IMR-90 (cell line): Measurements from ENCODE around the gene CCT3. TPM values are rescaled to one million over a fixed set of nuclear protein-coding genes. Genes with fewer than 3 reads are reported as not detected.

Experiments
- ATAC-seq: fragments of 200-7000 bp; cut with Tn5 transposase; 2 replicates; pipeline ENCODE4 v1.9.1; 2020; ENCODE audit warnings: low read depth, mild to moderate bottlenecking, moderate library complexity
- BruUV-seq: library from RNA; stranded (reverse); fragments of 400-500 nt; replicated peaks from 2 replicates; lab custom pipeline; 2021; lab: Mats Ljungman, UMichigan
- CTCF ChIA-PET: fragments of 300-600 bp; formaldehyde crosslinking; extraction: SDS; loops from one replicate; lab custom pipeline; 2021; ENCODE audit warnings: antibody characterized with exemption; lab: Yijun Ruan, JAX
- POLR2A ChIA-PET: fragments of 300-600 bp; sonication (Branson Sonifier 250); formaldehyde crosslinking; loops from one replicate; lab custom pipeline; 2022; ENCODE audit warnings: antibody characterized with exemption; ENCODE audit not compliant: unreplicated experiment; lab: Charles Lee
- DNase-seq: peaks from one replicate; pipeline ENCODE4 v3.0.0; 2013
- H2AFZ ChIP-seq: replicated peaks from 2 replicates; pipeline ENCODE3; 2013; ENCODE audit warnings: low read length, mild to moderate bottlenecking; ENCODE audit not compliant: poor library complexity
- H2AK5ac ChIP-seq: 2 replicates; pipeline ENCODE4 v1.6.1; 2013; ENCODE audit warnings: low read depth, low read length, inconsistent platforms
- H2AK9ac ChIP-seq: replicated peaks from 2 replicates; pipeline ENCODE3; 2013; ENCODE audit warnings: mild to moderate bottlenecking, low read depth, low read length, moderate library complexity; ENCODE audit not compliant: poor library complexity
- H2BK120ac ChIP-seq: 2 replicates; pipeline ENCODE4 v1.6.1; 2013; ENCODE audit warnings: low read depth, low read length, inconsistent platforms
- H2BK15ac ChIP-seq: 3 replicates; pipeline ENCODE4 v1.6.1; 2013; ENCODE audit warnings: low read depth, low read length, inconsistent platforms
- H2BK20ac ChIP-seq: 2 replicates; pipeline ENCODE4 v1.6.1; 2013; ENCODE audit warnings: low read depth, mild to moderate bottlenecking, inconsistent platforms, low read length, moderate library complexity
- H2BK5ac ChIP-seq: 2 replicates; pipeline ENCODE4 v1.6.1; 2013; ENCODE audit warnings: mild to moderate bottlenecking, low read depth, low read length, inconsistent platforms; ENCODE audit not compliant: poor library complexity, severe bottlenecking
- H3K14ac ChIP-seq: replicated peaks from 2 replicates; pipeline ENCODE4 v1.6.1; 2013; ENCODE audit warnings: low read depth, low read length, inconsistent platforms
- H3K18ac ChIP-seq: 2 replicates; pipeline ENCODE4 v1.6.1; 2013; ENCODE audit warnings: low read depth, low read length, control low read depth
- H3K23ac ChIP-seq: 2 replicates; pipeline ENCODE4 v1.6.1; 2013; ENCODE audit warnings: low read depth, low read length, inconsistent platforms
- H3K27ac ChIP-seq: 2 replicates; pipeline ENCODE4 v1.5.1; 2013; ENCODE audit warnings: mild to moderate bottlenecking, control low read depth, low read length; ENCODE audit not compliant: insufficient read depth
- H3K27me3 ChIP-seq: 2 replicates; pipeline ENCODE4 v1.6.1; 2013; ENCODE audit warnings: low read length; ENCODE audit not compliant: control insufficient read depth, insufficient read depth
- H3K36me3 ChIP-seq: 2 replicates; pipeline ENCODE4 v1.6.1; 2013; ENCODE audit warnings: low read length, mixed read lengths; ENCODE audit not compliant: control insufficient read depth, insufficient read depth
- H3K4ac ChIP-seq: 2 replicates; pipeline ENCODE4 v1.6.1; 2013; ENCODE audit warnings: low read depth, low read length, inconsistent platforms
- H3K4me1 ChIP-seq: 2 replicates; pipeline ENCODE4 v1.6.1; 2013; ENCODE audit warnings: low read length, mixed read lengths; ENCODE audit not compliant: control insufficient read depth, insufficient read depth
- H3K4me2 ChIP-seq: 2 replicates; pipeline ENCODE4 v1.6.1; 2013; ENCODE audit warnings: low read depth, mild to moderate bottlenecking, control low read depth, low read length, moderate library complexity
- H3K4me3 ChIP-seq: 2 replicates; pipeline ENCODE4 v1.5.1; 2013; ENCODE audit warnings: low read depth, mild to moderate bottlenecking, control low read depth, low read length, moderate library complexity; ENCODE audit not compliant: insufficient read depth
- H3K56ac ChIP-seq: 2 replicates; pipeline ENCODE4 v1.6.1; 2013; ENCODE audit warnings: low read length, inconsistent platforms; ENCODE audit not compliant: insufficient read depth; ENCODE audit errors: extremely low read depth
- H3K79me1 ChIP-seq, 2 experiments: 2 replicates each; pipeline ENCODE4 v1.6.1; 2013; ENCODE audit warnings: low read length in 2 of 2, inconsistent platforms in 1 of 2, low read depth in 1 of 2
- H3K9ac ChIP-seq: 2 replicates; pipeline ENCODE4 v1.6.1; 2013; ENCODE audit warnings: low read depth, low read length, control low read depth
- H3K9me1 ChIP-seq: 2 replicates; pipeline ENCODE4 v1.6.1; 2013; ENCODE audit warnings: low read length, inconsistent platforms; ENCODE audit not compliant: insufficient read depth
- H3K9me3 ChIP-seq: 2 replicates; pipeline ENCODE4 v1.6.1; 2013; ENCODE audit warnings: low read length; ENCODE audit not compliant: control insufficient read depth, insufficient read depth
- H4K20me1 ChIP-seq: 2 replicates; pipeline ENCODE4 v1.6.1; 2013; ENCODE audit warnings: low read length, inconsistent platforms; ENCODE audit not compliant: insufficient read depth
- H4K5ac ChIP-seq: 2 replicates; pipeline ENCODE4 v1.6.1; 2013; ENCODE audit warnings: mild to moderate bottlenecking, low read depth, low read length, control low read depth
- H4K8ac ChIP-seq, 2 experiments: 2 replicates each; pipeline ENCODE4 v1.6.1; 2013; ENCODE audit warnings: low read depth in 2 of 2, low read length in 2 of 2, control low read depth in 1 of 2, inconsistent platforms in 1 of 2
- H4K91ac ChIP-seq: 2 replicates; pipeline ENCODE4 v1.6.1; 2013; ENCODE audit warnings: low read depth, low read length, inconsistent platforms; ENCODE audit not compliant: insufficient read depth
- BHLHE40 ChIP-seq: fragments of 150-350 bp; IDR thresholded peaks from 2 replicates; pipeline ENCODE4 v1.6.1; 2016; ENCODE audit warnings: mild to moderate bottlenecking, low read depth, low read length
- MAFK ChIP-seq: IDR thresholded peaks from 2 replicates; pipeline ENCODE4 v1.6.1; 2012; ENCODE audit warnings: low read depth, low read length, improper control_type of control experiment
- MAZ ChIP-seq: IDR thresholded peaks from 2 replicates; pipeline ENCODE4 v1.6.1; 2012; ENCODE audit warnings: low read depth, mild to moderate bottlenecking, low read length, improper control_type of control experiment, moderate library complexity, borderline replicate concordance
- MXI1 ChIP-seq: IDR thresholded peaks from 2 replicates; pipeline ENCODE4 v1.6.1; 2012; ENCODE audit warnings: low read depth, mild to moderate bottlenecking, low read length, moderate library complexity, borderline replicate concordance
- RAD21 ChIP-seq: IDR thresholded peaks from 2 replicates; pipeline ENCODE4 v1.6.1; 2012; ENCODE audit warnings: low read length, improper control_type of control experiment
- RCOR1 ChIP-seq: IDR thresholded peaks from 2 replicates; pipeline ENCODE4 v1.6.1; 2012; ENCODE audit warnings: mild to moderate bottlenecking, low read length, improper control_type of control experiment; ENCODE audit not compliant: insufficient replicate concordance
- RFX5 ChIP-seq: IDR thresholded peaks from 2 replicates; pipeline ENCODE4 v1.8.0; 2012; ENCODE audit warnings: low read depth, mild to moderate bottlenecking, low read length, moderate library complexity
- SMC3 ChIP-seq: fragments of 150-350 bp; IDR thresholded peaks from 2 replicates; pipeline ENCODE4 v1.6.1; 2016; ENCODE audit warnings: low read depth, mild to moderate bottlenecking, antibody characterized with exemption, low read length, moderate library complexity
- WGBS, 2 experiments: methylation state at CpG; one replicate each; pipeline versions ENCODE4 v1.1.5 to v1.1.7; 2013; ENCODE audit warnings: missing lambda C conversion rate in 2 of 2; ENCODE audit not compliant: insufficient read length in 1 of 2; ENCODE audit errors: extremely low coverage in 2 of 2; 5-methylcytosine and 5-hydroxymethylcytosine counted together
- dilution Hi-C: fragments of 300-500 bp; cut with HindIII; formaldehyde crosslinking; loops from one replicate; pipeline ENCODE4 v1.14.3; 2018; ENCODE audit warnings: low sequenced_read_pairs; ENCODE audit not compliant: unreplicated experiment
- in situ Hi-C: fragments of 300-500 bp; cut with MboI; formaldehyde crosslinking; loops from 3 replicates; pipeline ENCODE4 v1.14.3; 2019; ENCODE audit warnings: low sequenced_read_pairs, inconsistent platforms, mixed read lengths
- intact Hi-C: fragments of 100-400 bp; cut with micrococcal nuclease; formaldehyde crosslinking; loops from 2 replicates; pipeline ENCODE4 v1.10.0; 2022
- polyA plus RNA-seq, 3 experiments: library from polyadenylated mRNA; depleted of rRNA; stranded (reverse); fragments of >200 nt; gene quantifications; 2 replicates each; pipeline ENCODE4 v1.2.3, GENCODE V29; 2012; ENCODE audit warnings: low replicate concordance in 1 of 3
- total RNA-seq: library from RNA; depleted of rRNA; stranded (reverse); fragments of >200 nt; gene quantifications from 2 replicates; pipeline ENCODE4 v1.2.3, GENCODE V29; 2012
- TF ChIP-seq, protein P1 (sequence below): conservative IDR thresholded peaks from 2 replicates; pipeline ENCODE4 v1.5.1; 2012; ENCODE audit warnings: mild to moderate bottlenecking, low read depth, low read length, improper control_type of control experiment

The CCT3 gene
- total and polyA plus RNA-seq, 2 of the 4 experiments (the other 2 are of a cell fraction), result 313 to 595 TPM

DNA sequence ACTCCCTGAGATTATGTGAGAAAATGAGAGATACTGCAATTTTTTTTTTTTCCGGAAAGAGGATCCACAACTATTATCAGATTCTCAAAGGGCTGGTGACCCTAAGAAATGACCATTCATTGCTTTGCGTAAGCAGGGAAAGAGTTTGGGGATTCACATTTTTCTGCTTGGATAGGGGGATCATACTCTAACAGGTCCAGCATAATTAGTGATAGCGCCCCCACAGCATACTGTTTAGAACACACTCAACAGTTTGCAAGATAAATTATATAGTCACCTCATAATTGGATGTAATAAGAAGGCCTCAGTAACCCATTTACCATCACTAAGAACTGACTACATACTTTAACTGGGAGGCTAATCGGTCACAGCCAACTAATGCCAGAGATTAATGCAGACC lies 1.9 kb downstream of the CCT3 start:
- Histone ChIP-seq H3K9ac (no peak overlapping the region), H2AK5ac (no peak overlapping the region), H3K4me3 (no peak overlapping the region), H2AK9ac (no peak overlapping the region), H3K9me3 (no peaks in the 10 kb centered on the region), H3K27ac (no peak overlapping the region), H3K23ac (no peak overlapping the region), H3K56ac (no peak overlapping the region), H3K79me1 (peaks cover 9 to 53% of the 10 kb centered on the region in 2 experiments), H3K9me1 (no peaks in the 10 kb centered on the region; the same call in 1 of the 2 replicates), H3K4ac (no peak overlapping the region), H3K14ac (no peak overlapping the region), H3K27me3 (no peaks in the 10 kb centered on the region), H3K36me3 (peaks cover 29% of the 10 kb centered on the region), H4K20me1 (peaks cover 13% of the 10 kb centered on the region), H4K8ac (no peak overlapping the region), H4K91ac (no peak overlapping the region), H2AFZ (no peak overlapping the region), H3K4me2 (peak overlapping the region; percentile 52), H2BK5ac (no peak overlapping the region), H2BK20ac (no peak overlapping the region), H4K5ac (no peak overlapping the region), H3K4me1 (no peaks in the 10 kb centered on the region; the same call in 1 of the 2 replicates), H2BK120ac (no peak overlapping the region), H2BK15ac (no peak overlapping the region), H3K18ac (no peak overlapping the region)
- ATAC-seq (no peak), DNase-seq (no peak)
- ChIA-PET CTCF (interaction anchor here (0.6 kb wide), 1 partner anchor 165 kb away, joined by 4 read pairs; no protein-coding TSS in a partner anchor), POLR2A (no interaction called here)
- dilution Hi-C loops (no loop called here), in situ Hi-C loops (no loop called here), intact Hi-C loops (no loop called here)
- BruUV-seq, result no TSS peak
- TF ChIP-seq SMC3 (no peak), BHLHE40 (no peak), MXI1 (no peak), RCOR1 (no peak), RFX5 (no peak), MAZ (no peak), RAD21 (no peak), MAFK (no peak)
- TF ChIP-seq, protein P1, sequence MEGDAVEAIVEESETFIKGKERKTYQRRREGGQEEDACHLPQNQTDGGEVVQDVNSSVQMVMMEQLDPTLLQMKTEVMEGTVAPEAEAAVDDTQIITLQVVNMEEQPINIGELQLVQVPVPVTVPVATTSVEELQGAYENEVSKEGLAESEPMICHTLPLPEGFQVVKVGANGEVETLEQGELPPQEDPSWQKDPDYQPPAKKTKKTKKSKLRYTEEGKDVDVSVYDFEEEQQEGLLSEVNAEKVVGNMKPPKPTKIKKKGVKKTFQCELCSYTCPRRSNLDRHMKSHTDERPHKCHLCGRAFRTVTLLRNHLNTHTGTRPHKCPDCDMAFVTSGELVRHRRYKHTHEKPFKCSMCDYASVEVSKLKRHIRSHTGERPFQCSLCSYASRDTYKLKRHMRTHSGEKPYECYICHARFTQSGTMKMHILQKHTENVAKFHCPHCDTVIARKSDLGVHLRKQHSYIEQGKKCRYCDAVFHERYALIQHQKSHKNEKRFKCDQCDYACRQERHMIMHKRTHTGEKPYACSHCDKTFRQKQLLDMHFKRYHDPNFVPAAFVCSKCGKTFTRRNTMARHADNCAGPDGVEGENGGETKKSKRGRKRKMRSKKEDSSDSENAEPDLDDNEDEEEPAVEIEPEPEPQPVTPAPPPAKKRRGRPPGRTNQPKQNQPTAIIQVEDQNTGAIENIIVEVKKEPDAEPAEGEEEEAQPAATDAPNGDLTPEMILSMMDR, result no peak
- WGBS, 2 experiments, result no CpG with 5 or more reads among the region's 4 CpGs
